Measurements from ENCODE around the gene ATP5PD.
A peak's percentile ranks its signal among the peaks of the same experiment; 100 is the strongest.

DNA sequence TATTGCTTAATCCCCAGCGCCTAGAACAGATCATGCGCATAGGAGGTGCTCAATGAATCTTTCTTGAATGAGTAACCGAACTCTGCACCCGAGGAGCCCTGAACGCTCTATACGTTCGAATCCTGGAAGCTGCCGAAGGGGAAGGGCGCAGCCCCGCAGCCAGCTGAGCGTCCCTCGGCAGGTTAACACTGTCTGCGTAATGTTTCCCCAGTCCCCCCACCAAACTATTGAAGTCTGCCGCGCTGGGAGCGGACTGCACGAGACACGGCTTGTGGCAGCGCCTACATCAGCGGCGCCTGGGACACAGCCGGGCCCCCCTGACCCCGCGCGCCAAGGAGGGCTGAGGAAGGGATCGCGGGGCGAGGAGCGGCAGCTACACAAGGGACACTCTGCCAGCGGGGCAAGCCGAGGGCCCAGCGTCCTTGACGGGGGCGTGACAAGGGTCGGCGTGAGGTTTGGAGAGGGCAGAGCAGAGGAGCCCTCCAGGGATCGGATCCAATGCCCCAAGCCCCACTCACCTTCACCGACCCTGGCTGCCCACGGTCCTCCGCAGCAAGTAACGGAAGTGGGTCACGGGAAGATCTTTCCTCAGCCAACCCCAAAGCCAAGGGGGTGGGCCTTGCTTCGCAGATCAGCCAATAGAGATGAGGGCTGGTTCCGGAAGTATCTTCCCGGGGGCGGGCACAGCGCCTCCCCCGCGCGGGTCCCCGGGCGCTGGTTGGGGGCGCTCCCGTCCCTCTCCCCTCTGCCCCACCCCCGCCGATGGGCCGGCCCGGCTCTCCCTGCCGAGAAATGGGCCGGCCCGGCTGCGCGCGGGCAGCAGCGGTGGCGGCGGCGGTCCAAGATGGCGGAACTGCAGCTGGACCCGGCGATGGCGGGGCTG is at the start of gene ATP5PD, which contains the start of gene KCTD2:
- TF ChIP-seq, protein P1, sequence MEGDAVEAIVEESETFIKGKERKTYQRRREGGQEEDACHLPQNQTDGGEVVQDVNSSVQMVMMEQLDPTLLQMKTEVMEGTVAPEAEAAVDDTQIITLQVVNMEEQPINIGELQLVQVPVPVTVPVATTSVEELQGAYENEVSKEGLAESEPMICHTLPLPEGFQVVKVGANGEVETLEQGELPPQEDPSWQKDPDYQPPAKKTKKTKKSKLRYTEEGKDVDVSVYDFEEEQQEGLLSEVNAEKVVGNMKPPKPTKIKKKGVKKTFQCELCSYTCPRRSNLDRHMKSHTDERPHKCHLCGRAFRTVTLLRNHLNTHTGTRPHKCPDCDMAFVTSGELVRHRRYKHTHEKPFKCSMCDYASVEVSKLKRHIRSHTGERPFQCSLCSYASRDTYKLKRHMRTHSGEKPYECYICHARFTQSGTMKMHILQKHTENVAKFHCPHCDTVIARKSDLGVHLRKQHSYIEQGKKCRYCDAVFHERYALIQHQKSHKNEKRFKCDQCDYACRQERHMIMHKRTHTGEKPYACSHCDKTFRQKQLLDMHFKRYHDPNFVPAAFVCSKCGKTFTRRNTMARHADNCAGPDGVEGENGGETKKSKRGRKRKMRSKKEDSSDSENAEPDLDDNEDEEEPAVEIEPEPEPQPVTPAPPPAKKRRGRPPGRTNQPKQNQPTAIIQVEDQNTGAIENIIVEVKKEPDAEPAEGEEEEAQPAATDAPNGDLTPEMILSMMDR (IDR thresholded peaks at IDR 0.05), result peak in 2 of 6 experiments; percentile 10 to 23
- TF ChIP-seq EP300 (IDR thresholded peaks at IDR 0.05) (peak in 1 of 4 donors; percentile 20), POLR2A (IDR thresholded peaks at IDR 0.05) (peak; percentile 49 to 95 (median 92))
